ENCODE measurements around the gene CBR3. TPM values are rescaled to one million over a fixed set of nuclear protein-coding genes. Genes with fewer than 3 reads are reported as not detected.
"Not testable (repeated sequence)": the region's sequence is repeated elsewhere in the genome, so short reads cannot be mapped to it uniquely, and the experiment has no call there.

CBR3 gene
- total and polyA plus RNA-seq, 2 of the 4 experiments (the other 2 are of a cell fraction), result 13.4 to 15.4 TPM

GRCh38 chr21:36139791-36140190, 4.9 kb downstream of the CBR3 start:
- 93% methylated on average over 3 of the region's 13 CpGs; no CpG with 5 or more reads in 1 of the 2 experiments for WGBS, 2 experiments (ENCODE audit: extremely low coverage in 2 of 2, insufficient read length in 1 of 2)
- intact Hi-C loops (cut with micrococcal nuclease); POLR2A ChIA-PET (ENCODE audit: unreplicated experiment); H3K36me3 ChIP-seq (ENCODE audit: control insufficient read depth, insufficient read depth, low read length); H2BK5ac ChIP-seq (ENCODE audit: low read depth, low read length, poor library complexity, severe bottlenecking); H3K56ac ChIP-seq (ENCODE audit: extremely low read depth, insufficient read depth, low read length); H2BK15ac ChIP-seq (ENCODE audit: low read depth, low read length); H2AK9ac ChIP-seq (replicated peaks; ENCODE audit: low read depth, low read length, poor library complexity); ATAC-seq (ENCODE audit: low read depth); H3K27me3 ChIP-seq (ENCODE audit: control insufficient read depth, insufficient read depth, low read length); H3K9me3 ChIP-seq (ENCODE audit: control insufficient read depth, insufficient read depth, low read length); H3K18ac ChIP-seq (ENCODE audit: low read depth, low read length); H2AK5ac ChIP-seq (ENCODE audit: low read depth, low read length); H4K8ac ChIP-seq (ENCODE audit: low read depth in 2 of 2, low read length in 2 of 2); H2BK20ac ChIP-seq (ENCODE audit: low read depth, low read length); H3K14ac ChIP-seq (replicated peaks; ENCODE audit: low read depth, low read length); H3K4me3 ChIP-seq (ENCODE audit: insufficient read depth, low read depth, low read length); in situ Hi-C loops (cut with MboI; ENCODE audit: low sequenced_read_pairs); H3K9ac ChIP-seq (ENCODE audit: low read depth, low read length); BruUV-seq (replicated peaks); H4K20me1 ChIP-seq (ENCODE audit: insufficient read depth, low read length); H3K27ac ChIP-seq (ENCODE audit: insufficient read depth, low read length); H2AFZ ChIP-seq (replicated peaks; ENCODE audit: low read length, poor library complexity); H4K91ac ChIP-seq (ENCODE audit: insufficient read depth, low read depth, low read length); DNase-seq; H3K4me1 ChIP-seq (ENCODE audit: control insufficient read depth, insufficient read depth, low read length); H3K9me1 ChIP-seq (ENCODE audit: insufficient read depth, low read length); H3K23ac ChIP-seq (ENCODE audit: low read depth, low read length); H2BK120ac ChIP-seq (ENCODE audit: low read depth, low read length); H4K5ac ChIP-seq (ENCODE audit: low read depth, low read length); H3K4ac ChIP-seq (ENCODE audit: low read depth, low read length); dilution Hi-C loops (cut with HindIII; ENCODE audit: low sequenced_read_pairs, unreplicated experiment); H3K4me2 ChIP-seq (ENCODE audit: low read depth, low read length): not testable (repeated sequence)
- CTCF ChIA-PET, result interaction anchor here (0.7 kb wide), 1 partner anchor 15 kb away, joined by 3 read pairs; no protein-coding TSS in a partner anchor
- H3K79me1 ChIP-seq (ENCODE audit: low read depth in 1 of 2, low read length in 2 of 2), result peaks cover 4 to 12% of the 10 kb centered on the region in 2 experiments; a peak in 2 of 4 replicates
